ENCODE data around the gene KRT83. TPM values are rescaled to one million over a fixed set of nuclear protein-coding genes. Genes with fewer than 3 reads are reported as not detected.
A peak's percentile ranks its signal among the peaks of the same experiment; 100 is the strongest.
"Not testable (repeated sequence)": the region's sequence is repeated elsewhere in the genome, so short reads cannot be mapped to it uniquely, and the experiment has no call there.

KRT83 gene
- polyA plus RNA-seq, 1 donor (not counting 4 experiments of a cell fraction or from before 2014, with no cell fraction given) = not detected

GRCh38 chr12:52286857-52287785 is 34.1 kb downstream of the KRT83 start:
- H3K79me2 ChIP-seq (ENCODE audit: control insufficient read depth, insufficient read depth, low read length); H3K9me1 ChIP-seq (ENCODE audit: control insufficient read depth, extremely low read depth, insufficient read depth, low read length); H3K36me3 ChIP-seq (ENCODE audit: control insufficient read depth in 2 of 2, extremely low read depth in 1 of 2, insufficient read depth in 2 of 2, low read length in 2 of 2); H3K4me2 ChIP-seq (ENCODE audit: control insufficient read depth, extremely low read depth, insufficient read depth, low read depth, low read length); H3K9me3 ChIP-seq (ENCODE audit: control insufficient read depth, low read depth, low read length); dilution Hi-C loops (cut with MboI; ENCODE audit: extremely low pct_ligation_motif_present, low sequenced_read_pairs); H3K4me3 ChIP-seq (ENCODE audit: control insufficient read depth in 2 of 3, extremely low read depth in 1 of 3, insufficient read depth in 2 of 3, low read depth in 1 of 3, low read length in 3 of 3); H2AFZ ChIP-seq (ENCODE audit: control insufficient read depth, low read length); H4K20me1 ChIP-seq (ENCODE audit: control insufficient read depth, extremely low read depth, insufficient read depth, low read length); H3K27me3 ChIP-seq (ENCODE audit: control insufficient read depth, extremely low read depth, insufficient read depth, low read length); DNase-seq (ENCODE audit: low read depth, low spot score); H3K9ac ChIP-seq (ENCODE audit: control insufficient read depth, extremely low read depth, insufficient read depth, low read length); FAIRE-seq; H3K27ac ChIP-seq (ENCODE audit: control insufficient read depth, insufficient read depth, low read length): not testable (repeated sequence)
- TF ChIP-seq CTCF (optimal IDR thresholded peaks at IDR 0.05 in 1 of 3, IDR thresholded peaks at IDR 0.05 in 1 of 3, conservative IDR thresholded peaks at IDR 0.05 in 1 of 3; ENCODE audit: extremely low read depth in 1 of 3, insufficient read depth in 2 of 3, low read length in 3 of 3) = peak in 2 of 3 experiments; percentile 9 to 21
- H3K4me1 ChIP-seq (ENCODE audit: control insufficient read depth, extremely low read depth, insufficient read depth, low read length) = peaks cover 20% of the 10 kb centered on the region

GRCh38 chr12:52285851-52286530 is 35.2 kb downstream of the KRT83 start:
- no peak overlapping the region for H3K27ac ChIP-seq (ENCODE audit: control insufficient read depth, insufficient read depth, low read length)
- no peak for TF ChIP-seq EZH2 (IDR thresholded peaks at IDR 0.05; ENCODE audit: low read length)
- no peak for TF ChIP-seq CTCF (optimal IDR thresholded peaks at IDR 0.05 in 1 of 3, IDR thresholded peaks at IDR 0.05 in 1 of 3, conservative IDR thresholded peaks at IDR 0.05 in 1 of 3; ENCODE audit: extremely low read depth in 1 of 3, insufficient read depth in 2 of 3, low read length in 3 of 3)
- no peaks in the 10 kb centered on the region for H4K20me1 ChIP-seq (ENCODE audit: control insufficient read depth, extremely low read depth, insufficient read depth, low read length)
- peaks cover 27% of the 10 kb centered on the region for H3K4me1 ChIP-seq (ENCODE audit: control insufficient read depth, extremely low read depth, insufficient read depth, low read length)
- no peak for FAIRE-seq
- no peaks in the 10 kb centered on the region for H3K79me2 ChIP-seq (ENCODE audit: control insufficient read depth, insufficient read depth, low read length)
- no peaks in the 10 kb centered on the region for H3K36me3 ChIP-seq (ENCODE audit: control insufficient read depth in 2 of 2, extremely low read depth in 1 of 2, insufficient read depth in 2 of 2, low read length in 2 of 2)
- no peak overlapping the region for H2AFZ ChIP-seq (ENCODE audit: control insufficient read depth, low read length)
- no peak overlapping the region for H3K9ac ChIP-seq (ENCODE audit: control insufficient read depth, extremely low read depth, insufficient read depth, low read length)
- H3K27me3 ChIP-seq (ENCODE audit: control insufficient read depth, extremely low read depth, insufficient read depth, low read length) = no peaks in the 10 kb centered on the region
- H3K9me1 ChIP-seq (ENCODE audit: control insufficient read depth, extremely low read depth, insufficient read depth, low read length) = no peaks in the 10 kb centered on the region
- no peak overlapping the region for H3K4me3 ChIP-seq (ENCODE audit: control insufficient read depth in 2 of 3, extremely low read depth in 1 of 3, insufficient read depth in 2 of 3, low read depth in 1 of 3, low read length in 3 of 3)
- no peak for DNase-seq (ENCODE audit: low read depth, low spot score)
- peak overlapping the region; percentile 31 for H3K4me2 ChIP-seq (ENCODE audit: control insufficient read depth, extremely low read depth, insufficient read depth, low read depth, low read length)
- dilution Hi-C loops (cut with MboI; ENCODE audit: extremely low pct_ligation_motif_present, low sequenced_read_pairs) = no loop called here
- no peaks in the 10 kb centered on the region for H3K9me3 ChIP-seq (ENCODE audit: control insufficient read depth, low read depth, low read length)
